Mucosa of rectum (tissue), 2 donors: ENCODE data around the gene ACOT4.

Experiments
- H3K27ac ChIP-seq, 2 donors: one replicate each; pipeline ENCODE4 v1.7.0; 2013; ENCODE audit warnings: inconsistent platforms in 2 of 2, low read depth in 2 of 2, low read length in 2 of 2
- H3K27me3 ChIP-seq, 2 donors: one replicate each; pipeline ENCODE4 v1.7.0; 2013; ENCODE audit warnings: low read length in 2 of 2; ENCODE audit not compliant: control insufficient read depth in 2 of 2, insufficient read depth in 2 of 2
- H3K36me3 ChIP-seq, 2 donors: one replicate each; pipeline ENCODE4 v1.7.0; 2013; ENCODE audit warnings: low read length in 2 of 2; ENCODE audit not compliant: control insufficient read depth in 2 of 2, insufficient read depth in 2 of 2
- H3K4me1 ChIP-seq, 2 donors: one replicate each; pipeline ENCODE4 v1.7.0; 2013; ENCODE audit warnings: low read length in 2 of 2, mild to moderate bottlenecking in 1 of 2; ENCODE audit not compliant: control insufficient read depth in 2 of 2, insufficient read depth in 2 of 2
- H3K4me3 ChIP-seq, 2 donors: one replicate each; pipeline ENCODE4 v1.7.0; 2013; ENCODE audit warnings: low read length in 2 of 2
- H3K9ac ChIP-seq, 2 donors: one replicate each; pipeline ENCODE4 v1.7.0; 2013; ENCODE audit warnings: low read length in 2 of 2, low read depth in 1 of 2, mild to moderate bottlenecking in 1 of 2
- H3K9me3 ChIP-seq, 2 donors: one replicate each; pipeline ENCODE4 v1.7.0; 2013; ENCODE audit warnings: low read length in 2 of 2; ENCODE audit not compliant: control insufficient read depth in 2 of 2
- donor health status: healthy.
- donor health status: Normal muscosa, but diverticular disease.

ACOT4 gene

GRCh38 chr14:73610687-73611086 is 19.0 kb downstream of the ACOT4 start:
- H3K4me3 ChIP-seq: no peak overlapping the region
- H3K27ac ChIP-seq: no peak overlapping the region
- H3K9ac ChIP-seq: no peak overlapping the region
- peaks cover 0 to 4% of the 10 kb centered on the region in 2 donors for H3K4me1 ChIP-seq
- no peaks in the 10 kb centered on the region for H3K9me3 ChIP-seq
- no peaks in the 10 kb centered on the region for H3K27me3 ChIP-seq
- H3K36me3 ChIP-seq: no peaks in the 10 kb centered on the region

GRCh38 chr14:73612339-73613045 is 20.8 kb downstream of the ACOT4 start, which contains the start of gene ACOT6:
Gene ACOT6, plus strand, starts transcription at chr14:73612517. Its CDS starts 55 bp downstream, at chr14:73612572.
- Histone ChIP-seq H3K27ac (peak within 1 kb of the TSS; percentile 67 to 74), H3K9me3 (no peaks in the 10 kb centered on the region), H3K9ac (peak within 1 kb of the TSS; percentile 56 to 66)

GRCh38 chr14:73613046-73613383 is 21.3 kb downstream of the ACOT4 start:
- H3K36me3 ChIP-seq: no peaks in the 10 kb centered on the region
- H3K9me3 ChIP-seq: no peaks in the 10 kb centered on the region
- H3K27me3 ChIP-seq: no peaks in the 10 kb centered on the region
- peak overlapping the region in 1 of 2 donors; percentile 74 for H3K27ac ChIP-seq
- peak overlapping the region; percentile 56 to 66 for H3K9ac ChIP-seq
- peaks cover 0 to 4% of the 10 kb centered on the region in 2 donors for H3K4me1 ChIP-seq
- H3K4me3 ChIP-seq: peak overlapping the region; percentile 67 to 83

More at GRCh38 chr14:73612339-73613045, 20.8 kb downstream of the ACOT4 start, which contains the start of gene ACOT6:
- peak within 1 kb of the TSS; percentile 67 to 83 for H3K4me3 ChIP-seq
- H3K4me1 ChIP-seq: peaks cover 0 to 4% of the 10 kb centered on the region in 2 donors
- H3K36me3 ChIP-seq: no peaks in the 10 kb centered on the region
- H3K27me3 ChIP-seq: no peaks in the 10 kb centered on the region

- no peak overlapping the region for H3K27ac ChIP-seq
- no peak overlapping the region for H3K9ac ChIP-seq
- peak overlapping the region in 1 of 2 donors; percentile 83 for H3K4me3 ChIP-seq
Measured at GRCh38 chr14:73613419-73613963, 21.8 kb downstream of the ACOT4 start.

GRCh38 chr14:73616831-73617230 is 25.2 kb downstream of the ACOT4 start:
- H3K36me3 ChIP-seq: no peaks in the 10 kb centered on the region
- peaks cover 0 to 4% of the 10 kb centered on the region in 2 donors for H3K4me1 ChIP-seq
- H3K27me3 ChIP-seq: no peaks in the 10 kb centered on the region
- H3K9me3 ChIP-seq: no peaks in the 10 kb centered on the region
- no peak overlapping the region for H3K27ac ChIP-seq
- no peak overlapping the region for H3K9ac ChIP-seq
- no peak overlapping the region for H3K4me3 ChIP-seq

More at GRCh38 chr14:73613419-73613963, 21.8 kb downstream of the ACOT4 start:
- no peaks in the 10 kb centered on the region for H3K9me3 ChIP-seq
- no peaks in the 10 kb centered on the region for H3K27me3 ChIP-seq
- H3K4me1 ChIP-seq: peaks cover 0 to 4% of the 10 kb centered on the region in 2 donors
- no peaks in the 10 kb centered on the region for H3K36me3 ChIP-seq

- no peaks in the 10 kb centered on the region for H3K27me3 ChIP-seq
- no peaks in the 10 kb centered on the region for H3K36me3 ChIP-seq
- no peak overlapping the region for H3K9ac ChIP-seq
- no peak overlapping the region for H3K27ac ChIP-seq
- no peak overlapping the region for H3K4me3 ChIP-seq
- no peaks in the 10 kb centered on the region for H3K4me1 ChIP-seq
- no peaks in the 10 kb centered on the region for H3K9me3 ChIP-seq
Measured at GRCh38 chr14:73619524-73619923, 27.9 kb downstream of the ACOT4 start.

- H3K4me3 ChIP-seq: no peak overlapping the region
- H3K27ac ChIP-seq: no peak overlapping the region
- H3K4me1 ChIP-seq: no peaks in the 10 kb centered on the region
- no peaks in the 10 kb centered on the region for H3K27me3 ChIP-seq
- no peak overlapping the region for H3K9ac ChIP-seq
- no peaks in the 10 kb centered on the region for H3K9me3 ChIP-seq
- H3K36me3 ChIP-seq: no peaks in the 10 kb centered on the region
Measured at GRCh38 chr14:73620268-73620667, 28.6 kb downstream of the ACOT4 start.

GRCh38 chr14:73623504-73624054 is 31.9 kb downstream of the ACOT4 start:
- H3K36me3 ChIP-seq: no peaks in the 10 kb centered on the region
- H3K9ac ChIP-seq: no peak overlapping the region
- no peaks in the 10 kb centered on the region for H3K9me3 ChIP-seq
- no peaks in the 10 kb centered on the region for H3K4me1 ChIP-seq
- no peaks in the 10 kb centered on the region for H3K27me3 ChIP-seq
- no peak overlapping the region for H3K27ac ChIP-seq
- no peak overlapping the region for H3K4me3 ChIP-seq

GRCh38 chr14:73625706-73626105 is 34.0 kb downstream of the ACOT4 start:
- Histone ChIP-seq H3K27me3 (no peaks in the 10 kb centered on the region), H3K4me3 (no peak overlapping the region), H3K9ac (no peak overlapping the region), H3K4me1 (no peaks in the 10 kb centered on the region), H3K27ac (no peak overlapping the region), H3K9me3 (no peaks in the 10 kb centered on the region), H3K36me3 (no peaks in the 10 kb centered on the region)

GRCh38 chr14:73627151-73627558 is 35.5 kb downstream of the ACOT4 start:
- Histone ChIP-seq H3K27me3 (no peaks in the 10 kb centered on the region), H3K36me3 (no peaks in the 10 kb centered on the region), H3K9ac (no peak overlapping the region), H3K4me1 (no peaks in the 10 kb centered on the region), H3K27ac (no peak overlapping the region), H3K4me3 (no peak overlapping the region), H3K9me3 (no peaks in the 10 kb centered on the region)
